Pancreas (tissue), 10 donors: ENCODE data around the gene HADHB. TPM values are rescaled to one million over a fixed set of nuclear protein-coding genes. Genes with fewer than 3 reads are reported as not detected.
A peak's percentile ranks its signal among the peaks of the same experiment; 100 is the strongest.

Experiments
- ATAC-seq, 4 donors: fragments of 200-7000 bp; cut with Tn5 transposase; one replicate each; pipeline versions ENCODE4 v1.8.0 to v1.9.1; 2020; ENCODE audit warnings: mild to moderate bottlenecking in 4 of 4, moderate library complexity in 4 of 4
- DNase-seq, 6 donors: peaks; one replicate each; pipeline ENCODE4 v3.0.0-alpha.2; 2020
- FAIRE-seq: peaks from 2 replicates; lab custom pipeline; 2012; peaks lifted over from hg19 to GRCh38; lab: Jason Lieb, UNC
- H3K27ac ChIP-seq, 4 donors: fragments of 200-600 bp; sonication (generic); 1 replicate in 3 of 4; 2 replicates in 1 of 4; pipeline versions ENCODE4 v1.5.0 to v1.8.0; 2020
- H3K27me3 ChIP-seq, 4 donors: fragments of 200-600 bp; one replicate each; pipeline ENCODE4 v1.8.0; 2021
- H3K36me3 ChIP-seq, 3 donors: fragments of 200-600 bp; sonication (generic) in 1 of 3; one replicate each; pipeline versions ENCODE4 v1.5.0 to v1.8.0; 2020 to 2021
- H3K4me1 ChIP-seq, 3 donors: fragments of 200-600 bp; one replicate each; pipeline ENCODE4 v1.8.0; 2021
- H3K4me3 ChIP-seq, 4 donors: fragments of 200-600 bp; sonication (generic) in 2 of 4; one replicate each; pipeline versions ENCODE4 v1.5.0 to v1.8.0; 2020 to 2021
- H3K9me3 ChIP-seq, 4 donors: fragments of 200-600 bp; one replicate each; pipeline ENCODE4 v1.8.0; 2021
- WGBS, 2 donors: extraction: QIAGEN DNeasy Blood & Tissue Kit; methylation state at CpG; one replicate each; pipeline ENCODE4 v1.1.7; 2013; 5-methylcytosine and 5-hydroxymethylcytosine counted together
- intact Hi-C, 3 donors: fragments of 100-400 bp; cut with DNase I; formaldehyde crosslinking; loops; one replicate each; pipeline versions ENCODE4 v1.11.1 to v1.14.2; 2022
- polyA plus RNA-seq, 2 donors: library from polyadenylated mRNA; stranded (reverse); fragments of 200-250 nt; gene quantifications; one replicate each; pipeline ENCODE4 v1.2.3, GENCODE V29; 2013
- total RNA-seq, 6 donors: library from RNA; stranded (reverse); fragmentation: NEBNext Ultra II Directional in 4 of 6; extraction: Animal tissue kit (Norgen Biotek cat#: 25700) in 4 of 6; gene quantifications; one replicate each; pipeline versions ENCODE4 v1.2.1 to v1.2.4, GENCODE V29; 2021 to 2023
- TF ChIP-seq, protein P1 (sequence below), 4 donors: fragments of 200-600 bp; sonication (generic) in 3 of 4; IDR thresholded peaks; one replicate each; pipeline versions ENCODE4 v1.5.0 to v1.8.0; 2021; ENCODE audit warnings: antibody characterized with exemption in 4 of 4
- donor health status: healthy with polysubstance abuse.
- donor health status: DM: no; HTN: no; CAD: no; lungs with moderate emphysema.
- donor health status: DM: no; HTN: no; CAD: no.
- donor health status: control.
- donor health status: control.
- donor health status: Bipolar disorder and iron deficiency.
- donor health status: DM: yes; HTN: yes; CAD: no.
- donor health status: DM: no; HTN: no; CAD: no.
- donor health status: DM: no; HTN: no; CAD: no.
- donor health status: DM: yes; HTN: yes; CAD: no.

The HADHB gene
- total and polyA plus RNA-seq, 8 donors = 36.3 to 76.8 (median 60.2) TPM

DNA sequence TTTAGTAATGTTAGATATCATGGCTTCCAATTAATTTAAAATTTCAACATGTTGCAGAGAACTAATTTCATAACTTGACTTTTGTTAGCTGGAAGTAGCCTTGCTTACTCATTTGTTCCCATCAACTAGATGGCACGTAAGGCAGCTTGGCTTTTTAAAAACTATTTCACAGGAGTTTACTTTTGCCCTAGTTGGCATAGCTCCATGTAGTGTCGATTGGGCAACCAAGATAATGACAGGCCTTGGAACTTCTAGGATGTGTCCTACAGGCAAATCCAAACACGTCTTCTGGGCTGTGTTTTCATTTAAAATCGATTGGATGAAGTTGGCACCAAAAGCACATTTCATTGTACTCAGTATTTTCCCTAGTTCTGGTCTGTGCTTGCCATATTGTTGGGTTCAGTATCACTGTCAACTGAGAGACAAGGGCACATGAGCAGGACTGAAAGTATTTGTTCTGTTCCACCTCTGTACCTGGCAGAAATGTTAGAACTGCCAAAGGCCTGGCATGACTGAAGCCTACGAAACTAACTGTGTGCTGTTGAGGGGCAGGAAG lies 29.4 kb downstream of the HADHB start:
- ATAC-seq (peak; percentile 89 to 96 (median 95)), DNase-seq (peak in 4 of 6 donors; percentile 68 to 93 (median 87)), FAIRE-seq (no peak)
- no peaks in the 10 kb centered on the region for H3K27me3 ChIP-seq
- intact Hi-C loops = no loop called here
- TF ChIP-seq, protein P1, sequence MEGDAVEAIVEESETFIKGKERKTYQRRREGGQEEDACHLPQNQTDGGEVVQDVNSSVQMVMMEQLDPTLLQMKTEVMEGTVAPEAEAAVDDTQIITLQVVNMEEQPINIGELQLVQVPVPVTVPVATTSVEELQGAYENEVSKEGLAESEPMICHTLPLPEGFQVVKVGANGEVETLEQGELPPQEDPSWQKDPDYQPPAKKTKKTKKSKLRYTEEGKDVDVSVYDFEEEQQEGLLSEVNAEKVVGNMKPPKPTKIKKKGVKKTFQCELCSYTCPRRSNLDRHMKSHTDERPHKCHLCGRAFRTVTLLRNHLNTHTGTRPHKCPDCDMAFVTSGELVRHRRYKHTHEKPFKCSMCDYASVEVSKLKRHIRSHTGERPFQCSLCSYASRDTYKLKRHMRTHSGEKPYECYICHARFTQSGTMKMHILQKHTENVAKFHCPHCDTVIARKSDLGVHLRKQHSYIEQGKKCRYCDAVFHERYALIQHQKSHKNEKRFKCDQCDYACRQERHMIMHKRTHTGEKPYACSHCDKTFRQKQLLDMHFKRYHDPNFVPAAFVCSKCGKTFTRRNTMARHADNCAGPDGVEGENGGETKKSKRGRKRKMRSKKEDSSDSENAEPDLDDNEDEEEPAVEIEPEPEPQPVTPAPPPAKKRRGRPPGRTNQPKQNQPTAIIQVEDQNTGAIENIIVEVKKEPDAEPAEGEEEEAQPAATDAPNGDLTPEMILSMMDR (IDR thresholded peaks at IDR 0.05) = no peak
- H3K4me1 ChIP-seq = peaks cover 25 to 34% (median 29%) of the 10 kb centered on the region in 3 donors
- H3K4me3 ChIP-seq = no peak overlapping the region
- 3 to 5% methylated on average over 5 of the region's 5 CpGs for WGBS, 2 donors
- peaks cover 0 to 19% (median 0%) of the 10 kb centered on the region in 3 donors for H3K36me3 ChIP-seq
- H3K27ac ChIP-seq = peak overlapping the region; percentile 56 to 80 (median 72)
- H3K9me3 ChIP-seq = no peaks in the 10 kb centered on the region

DNA sequence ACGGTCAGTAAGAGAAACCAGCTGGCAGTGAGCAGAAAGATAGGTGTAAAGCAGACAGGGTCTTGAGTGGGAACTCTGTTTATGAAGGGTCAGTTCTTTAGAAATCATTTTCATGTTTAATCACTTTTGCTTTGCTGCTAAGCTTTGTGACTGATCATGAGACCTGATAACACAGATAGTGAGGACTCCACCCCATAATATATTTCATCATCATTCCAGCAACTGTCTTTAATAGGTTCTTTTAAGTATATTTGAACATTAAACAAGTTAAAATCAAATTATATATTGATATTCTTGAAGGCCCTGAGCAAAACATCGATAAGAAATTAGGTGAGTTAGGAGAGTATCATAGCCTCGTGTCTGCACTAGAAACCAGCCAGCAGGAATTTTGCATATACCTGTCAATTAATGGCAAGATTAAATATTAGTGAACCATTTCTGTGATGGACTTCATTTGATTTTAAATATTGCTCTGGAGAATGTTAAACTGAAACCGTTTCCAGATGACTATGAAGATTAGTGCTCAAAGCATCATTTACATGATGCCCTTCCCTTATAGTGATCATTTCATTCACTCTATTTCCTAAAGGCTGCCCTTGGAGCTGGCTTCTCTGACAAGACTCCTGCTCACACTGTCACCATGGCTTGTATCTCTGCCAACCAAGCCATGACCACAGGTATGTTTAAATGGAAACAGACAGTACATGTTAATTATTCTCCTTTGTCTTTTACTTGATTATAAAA lies 31.9 kb downstream of the HADHB start:
- no peak for ATAC-seq
- no peak for FAIRE-seq
- WGBS, 2 donors = 81 to 82% methylated on average over 4 of the region's 4 CpGs
- Histone ChIP-seq H3K27ac (no peak overlapping the region), H3K27me3 (no peaks in the 10 kb centered on the region), H3K4me3 (no peak overlapping the region), H3K4me1 (peaks cover 25 to 34% (median 29%) of the 10 kb centered on the region in 3 donors), H3K9me3 (no peaks in the 10 kb centered on the region), H3K36me3 (peaks cover 0 to 40% (median 0%) of the 10 kb centered on the region in 3 donors)
- TF ChIP-seq, protein P1 (IDR thresholded peaks at IDR 0.05) = no peak
- intact Hi-C loops = no loop called here
- no peak for DNase-seq

DNA sequence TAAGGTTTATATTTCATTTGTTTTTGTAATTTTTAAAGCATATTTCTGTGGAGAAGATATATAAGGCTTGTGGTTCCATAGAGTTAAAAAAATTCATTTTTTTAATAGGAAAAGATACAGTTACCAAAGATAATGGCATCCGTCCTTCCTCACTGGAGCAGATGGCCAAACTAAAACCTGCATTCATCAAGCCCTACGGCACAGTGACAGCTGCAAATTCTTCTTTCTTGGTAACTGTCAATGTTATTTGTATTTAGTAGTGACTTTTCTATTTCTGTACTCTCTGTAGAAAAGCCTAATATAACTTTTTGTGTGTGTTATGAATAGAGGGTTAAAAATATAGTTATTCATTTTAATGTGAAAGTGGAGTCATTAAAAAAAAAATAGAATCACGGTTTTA lies 35.1 kb downstream of the HADHB start:
- Histone ChIP-seq H3K4me1 (peaks cover 4 to 16% (median 9%) of the 10 kb centered on the region in 3 donors), H3K4me3 (no peak overlapping the region), H3K27ac (no peak overlapping the region), H3K9me3 (no peaks in the 10 kb centered on the region), H3K36me3 (peaks cover 4 to 67% (median 9%) of the 10 kb centered on the region in 3 donors), H3K27me3 (no peaks in the 10 kb centered on the region)
- 90 to 92% methylated on average over 3 of the region's 3 CpGs for whole genome bisulfite sequencing, 2 donors
- DNase-seq = no peak
- intact Hi-C loops = no loop called here
- FAIRE-seq = no peak
- no peak for ATAC-seq
- TF ChIP-seq, protein P1 (IDR thresholded peaks at IDR 0.05) = no peak

DNA sequence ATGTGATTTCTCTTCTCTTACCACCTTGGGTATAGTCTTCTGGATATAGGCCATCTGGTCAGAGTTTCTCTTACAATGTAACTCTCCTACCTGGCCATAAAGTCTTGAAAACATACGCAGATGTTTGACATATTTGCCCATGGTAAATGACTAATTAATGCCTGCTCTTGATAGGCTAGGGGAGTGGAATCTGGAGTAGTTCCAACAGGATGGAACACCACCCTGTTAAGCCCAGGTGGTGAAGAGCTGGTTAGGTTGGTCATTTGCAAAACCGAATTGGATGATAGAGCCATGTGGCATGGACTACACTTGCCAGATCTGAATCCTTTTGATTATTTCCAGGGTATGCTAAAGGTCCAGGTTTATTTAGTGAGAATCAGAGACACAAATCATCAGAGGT lies 36.5 kb downstream of the HADHB start:
- no peak for DNase-seq
- no peak for ATAC-seq
- 56 to 57% methylated on average over 2 of the region's 2 CpGs for WGBS, 2 donors
- intact Hi-C loops = no loop called here
- TF ChIP-seq, protein P1 (IDR thresholded peaks at IDR 0.05) = no peak
- H3K4me3 ChIP-seq = no peak overlapping the region
- H3K4me1 ChIP-seq = peaks cover 0 to 3% (median 0%) of the 10 kb centered on the region in 3 donors
- no peaks in the 10 kb centered on the region for H3K9me3 ChIP-seq
- no peaks in the 10 kb centered on the region for H3K27me3 ChIP-seq
- H3K36me3 ChIP-seq = peaks cover 4 to 72% (median 12%) of the 10 kb centered on the region in 3 donors
- H3K27ac ChIP-seq = no peak overlapping the region
- no peak for FAIRE-seq

DNA sequence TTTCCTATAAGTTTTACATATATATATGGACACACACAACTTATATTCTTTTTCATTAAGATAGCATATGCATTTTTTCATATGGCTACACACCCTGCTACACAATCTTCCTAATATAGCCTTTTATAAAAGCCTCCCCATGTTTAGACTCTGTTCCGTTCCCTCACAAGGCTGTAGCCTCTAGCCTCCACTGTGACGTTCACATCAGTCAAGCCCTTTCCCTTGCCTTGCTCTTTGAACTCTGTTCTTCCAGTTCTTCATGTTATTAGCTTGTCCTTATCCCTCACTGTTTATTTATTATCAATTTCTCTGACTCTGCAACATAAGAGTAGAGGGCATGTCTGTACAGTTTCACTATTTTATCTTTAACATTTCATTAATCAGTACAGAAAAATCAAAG lies 38.9 kb downstream of the HADHB start:
- Histone ChIP-seq H3K4me1 (no peaks in the 10 kb centered on the region), H3K27me3 (no peaks in the 10 kb centered on the region), H3K4me3 (no peak overlapping the region), H3K9me3 (no peaks in the 10 kb centered on the region), H3K27ac (no peak overlapping the region), H3K36me3 (peaks cover 4 to 62% (median 12%) of the 10 kb centered on the region in 3 donors)
- intact Hi-C loops = no loop called here
- no peak for FAIRE-seq
- TF ChIP-seq, protein P1 (IDR thresholded peaks at IDR 0.05) = no peak
- 79 to 87% methylated on average over 2 of the region's 2 CpGs for WGBS, 2 donors
- DNase-seq = no peak
- ATAC-seq = no peak
